ENCODE data around the gene XXYLT1.

DNA sequence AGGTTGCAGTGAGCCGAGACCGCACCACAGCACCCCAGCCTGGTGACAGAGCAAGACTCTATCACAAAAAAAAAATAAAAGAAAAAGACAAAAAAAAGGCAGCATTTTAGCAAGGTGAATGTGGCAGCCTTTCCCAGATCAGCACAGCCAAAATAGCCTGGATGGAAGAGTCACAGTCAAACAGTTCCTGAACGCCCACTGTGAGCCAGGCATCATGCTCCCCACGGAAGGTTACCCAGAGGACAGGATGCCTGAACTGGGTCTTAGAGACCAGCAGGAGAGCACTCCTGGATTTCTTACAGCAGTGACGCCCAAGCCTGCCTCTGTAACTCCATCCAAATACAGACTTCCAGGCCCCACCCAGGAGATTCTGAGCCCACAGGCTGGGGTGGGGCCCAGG is 4.5 kb downstream of the XXYLT1 start:
- TF ChIP-seq, protein P1, sequence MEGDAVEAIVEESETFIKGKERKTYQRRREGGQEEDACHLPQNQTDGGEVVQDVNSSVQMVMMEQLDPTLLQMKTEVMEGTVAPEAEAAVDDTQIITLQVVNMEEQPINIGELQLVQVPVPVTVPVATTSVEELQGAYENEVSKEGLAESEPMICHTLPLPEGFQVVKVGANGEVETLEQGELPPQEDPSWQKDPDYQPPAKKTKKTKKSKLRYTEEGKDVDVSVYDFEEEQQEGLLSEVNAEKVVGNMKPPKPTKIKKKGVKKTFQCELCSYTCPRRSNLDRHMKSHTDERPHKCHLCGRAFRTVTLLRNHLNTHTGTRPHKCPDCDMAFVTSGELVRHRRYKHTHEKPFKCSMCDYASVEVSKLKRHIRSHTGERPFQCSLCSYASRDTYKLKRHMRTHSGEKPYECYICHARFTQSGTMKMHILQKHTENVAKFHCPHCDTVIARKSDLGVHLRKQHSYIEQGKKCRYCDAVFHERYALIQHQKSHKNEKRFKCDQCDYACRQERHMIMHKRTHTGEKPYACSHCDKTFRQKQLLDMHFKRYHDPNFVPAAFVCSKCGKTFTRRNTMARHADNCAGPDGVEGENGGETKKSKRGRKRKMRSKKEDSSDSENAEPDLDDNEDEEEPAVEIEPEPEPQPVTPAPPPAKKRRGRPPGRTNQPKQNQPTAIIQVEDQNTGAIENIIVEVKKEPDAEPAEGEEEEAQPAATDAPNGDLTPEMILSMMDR (conservative IDR thresholded peaks at IDR 0.05; ENCODE audit: low read depth, low read length), result no peak
- TF ChIP-seq EZH2 (IDR thresholded peaks at IDR 0.05; ENCODE audit: borderline replicate concordance, low read depth, low read length, poor library complexity, severe bottlenecking), result no peak
